HFFc6 (cell line): ENCODE results near the gene FCN1. TPM values are rescaled to one million over a fixed set of nuclear protein-coding genes. Genes with fewer than 3 reads are reported as not detected.

ENCODE experiments used
- DNase-seq: peaks from one replicate; pipeline ENCODE4 v3.0.0-alpha.2; 2018
- H3K27ac Mint-ChIP-seq: 2 replicates; pipeline ENCODE4 v1.8.0; 2020; ENCODE audit warnings: mild to moderate bottlenecking, mixed read lengths
- H3K27me3 Mint-ChIP-seq: 2 replicates; pipeline ENCODE4 v1.8.0; 2021; ENCODE audit warnings: mild to moderate bottlenecking, moderate library complexity, mixed read lengths; ENCODE audit not compliant: insufficient read depth
- H3K36me3 Mint-ChIP-seq: 2 replicates; pipeline ENCODE4 v1.8.0; 2021; ENCODE audit warnings: low read depth, mixed read lengths
- H3K4me1 Mint-ChIP-seq: 2 replicates; pipeline ENCODE4 v1.8.0; 2020; ENCODE audit warnings: low read depth, mixed read lengths
- H3K4me3 Mint-ChIP-seq: 2 replicates; pipeline ENCODE4 v1.8.0; 2020; ENCODE audit warnings: mild to moderate bottlenecking, moderate library complexity, mixed read lengths
- H3K9me3 Mint-ChIP-seq: 2 replicates; pipeline ENCODE4 v1.8.0; 2020; ENCODE audit warnings: mild to moderate bottlenecking, mixed read lengths
- CTCF ChIP-seq: fragments of 200-600 bp; sonication (generic); IDR thresholded peaks from 2 replicates; pipeline ENCODE4 v1.5.0; 2021; ENCODE audit warnings: antibody characterized with exemption, mild to moderate bottlenecking
- total RNA-seq, 6 experiments: library from RNA; stranded (reverse); fragmentation: NEBNext Ultra II Directional; extraction: Animal tissue kit (Norgen Biotek cat#: 25700); gene quantifications; 2 replicates in 1 of 6; 3 replicates in 5 of 6; pipeline ENCODE4 v1.2.3, GENCODE V29; 2021

FCN1 gene
- total RNA-seq, 6 experiments from 2014 or later, result not detected

- TF ChIP-seq CTCF, result no peak
- Mint-ChIP-seq H3K36me3 (no peaks in the 10 kb centered on the region), H3K27me3 (peaks cover 12% of the 10 kb centered on the region), H3K4me3 (no peak overlapping the region), H3K4me1 (peaks cover 21% of the 10 kb centered on the region), H3K9me3 (peaks cover 5% of the 10 kb centered on the region), H3K27ac (no peak overlapping the region)
- no peak for DNase-seq
These were observed 22.6 kb downstream of the FCN1 start for GRCh38 chr9:134895097-134895496.

GRCh38 chr9:134894136-134894860 is 23.4 kb downstream of the FCN1 start:
- Mint-ChIP-seq H3K36me3 (no peaks in the 10 kb centered on the region), H3K9me3 (peaks cover 3% of the 10 kb centered on the region), H3K27ac (no peak overlapping the region), H3K27me3 (peaks cover 12% of the 10 kb centered on the region), H3K4me3 (no peak overlapping the region), H3K4me1 (peaks cover 21% of the 10 kb centered on the region)
- no peak for DNase-seq
- no peak for TF ChIP-seq CTCF

GRCh38 chr9:134892820-134893420 is 24.8 kb downstream of the FCN1 start:
- Mint-ChIP-seq H3K36me3 (no peaks in the 10 kb centered on the region), H3K27ac (no peak overlapping the region), H3K27me3 (peaks cover 12% of the 10 kb centered on the region), H3K4me3 (no peak overlapping the region), H3K4me1 (peaks cover 21% of the 10 kb centered on the region), H3K9me3 (no peaks in the 10 kb centered on the region)
- no peak for TF ChIP-seq CTCF
- DNase-seq, result no peak

- Mint-ChIP-seq H3K4me3 (no peak overlapping the region), H3K36me3 (no peaks in the 10 kb centered on the region), H3K4me1 (peaks cover 21% of the 10 kb centered on the region), H3K27ac (no peak overlapping the region), H3K27me3 (peaks cover 19% of the 10 kb centered on the region), H3K9me3 (no peaks in the 10 kb centered on the region)
- TF ChIP-seq CTCF, result no peak
- no peak for DNase-seq
These were observed 25.5 kb downstream of the FCN1 start for GRCh38 chr9:134892221-134892620.

- no peak for TF ChIP-seq CTCF
- Mint-ChIP-seq H3K27ac (no peak overlapping the region), H3K9me3 (no peaks in the 10 kb centered on the region), H3K4me1 (peaks cover 18% of the 10 kb centered on the region), H3K36me3 (no peaks in the 10 kb centered on the region), H3K4me3 (no peak overlapping the region), H3K27me3 (peaks cover 23% of the 10 kb centered on the region)
- DNase-seq, result no peak
These were observed 26.0 kb downstream of the FCN1 start for GRCh38 chr9:134891713-134892112.
